ENCODE data around the gene RASSF7. TPM values are rescaled to one million over a fixed set of nuclear protein-coding genes. Genes with fewer than 3 reads are reported as not detected.

The RASSF7 gene
- total and polyA plus RNA-seq, 2 experiments from 2014 or later, result 11.9 to 18.8 TPM

DNA sequence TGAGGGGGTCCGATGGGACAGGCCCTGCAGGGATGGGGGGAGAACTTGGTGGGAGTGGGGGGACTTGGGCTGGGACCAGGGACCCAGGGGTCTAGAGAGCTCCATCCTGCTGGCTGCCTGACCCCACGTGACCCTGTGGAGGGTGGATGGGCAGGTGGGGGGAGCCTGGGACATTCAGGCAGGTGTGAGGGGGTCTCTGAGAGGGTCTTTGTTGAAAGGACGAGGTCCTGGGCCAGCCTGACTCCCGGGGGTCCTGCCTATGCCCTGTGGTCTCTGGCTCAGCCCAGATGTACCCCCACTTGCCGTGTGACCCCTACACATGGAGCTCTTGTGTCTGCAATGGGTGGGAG lies 16.0 kb upstream of the RASSF7 start:
- Histone ChIP-seq H3K36me3 (ENCODE audit: low read depth) (no peaks in the 10 kb centered on the region), H3F3A (ENCODE audit: insufficient read depth) (no peaks in the 10 kb centered on the region), H3K9me2 (ENCODE audit: insufficient read depth) (no peaks in the 10 kb centered on the region), H3K27ac (no peak overlapping the region), H3K27me3 (replicated peaks; ENCODE audit: insufficient read depth) (no peaks in the 10 kb centered on the region), H4K20me1 (ENCODE audit: insufficient read depth) (no peaks in the 10 kb centered on the region), H3K4me2 (ENCODE audit: unreplicated experiment) (no peak overlapping the region), H3K9ac (no peak overlapping the region), H3K9me3 (ENCODE audit: low read depth) (no peaks in the 10 kb centered on the region), H2AFZ (no peak overlapping the region), H3K79me2 (ENCODE audit: insufficient read depth) (no peaks in the 10 kb centered on the region), H3K4me1 (ENCODE audit: insufficient read depth) (no peaks in the 10 kb centered on the region), H3K4me3 (no peak overlapping the region)
- in situ Hi-C loops (cut with MboI), result no loop called here
- 43 to 48% methylated on average over 3 to 4 of the region's 5 CpGs for WGBS, 2 experiments (ENCODE audit: low coverage in 1 of 2, low lambda C conversion rate in 2 of 2, missing lambda C conversion rate in 2 of 2)
- no peak for TF ChIP-seq EZH2 (IDR thresholded peaks at IDR 0.05; ENCODE audit: insufficient read depth, poor library complexity, severe bottlenecking)
- no peak for DNase-seq

DNA sequence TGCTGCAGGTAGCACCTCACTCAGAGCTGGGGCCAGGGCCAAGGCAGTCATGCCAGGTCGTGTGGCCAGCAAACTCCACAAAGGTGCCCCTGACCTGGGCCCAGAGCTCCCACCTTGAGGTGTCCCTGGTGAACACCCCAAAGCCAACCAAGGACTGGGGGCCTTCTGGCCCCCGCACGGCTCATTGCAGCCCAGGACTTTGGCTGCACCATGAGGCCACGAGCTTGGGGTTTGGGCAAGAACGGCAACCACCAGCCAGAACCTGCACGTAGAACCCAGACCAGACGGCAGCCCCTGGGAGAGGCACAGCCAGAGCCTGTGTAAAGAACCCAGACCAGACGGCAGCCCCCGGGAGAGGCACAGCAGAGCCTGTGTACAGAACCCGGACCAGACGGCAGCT lies 15.6 kb upstream of the RASSF7 start:
- Histone ChIP-seq H3K4me3 (no peak overlapping the region), H2AFZ (no peak overlapping the region), H3K27me3 (replicated peaks; ENCODE audit: insufficient read depth) (no peaks in the 10 kb centered on the region), H3K4me2 (ENCODE audit: unreplicated experiment) (no peak overlapping the region), H3K9me2 (ENCODE audit: insufficient read depth) (no peaks in the 10 kb centered on the region), H4K20me1 (ENCODE audit: insufficient read depth) (no peaks in the 10 kb centered on the region), H3F3A (ENCODE audit: insufficient read depth) (no peaks in the 10 kb centered on the region), H3K27ac (no peak overlapping the region), H3K9me3 (ENCODE audit: low read depth) (no peaks in the 10 kb centered on the region), H3K9ac (no peak overlapping the region), H3K36me3 (ENCODE audit: low read depth) (no peaks in the 10 kb centered on the region), H3K4me1 (ENCODE audit: insufficient read depth) (no peaks in the 10 kb centered on the region), H3K79me2 (ENCODE audit: insufficient read depth) (no peaks in the 10 kb centered on the region)
- DNase-seq, result no peak
- in situ Hi-C loops (cut with MboI), result no loop called here
- TF ChIP-seq EZH2phosphoT487 (IDR thresholded peaks at IDR 0.05; ENCODE audit: insufficient read depth, low read depth) (no peak), EZH2 (IDR thresholded peaks at IDR 0.05; ENCODE audit: insufficient read depth, poor library complexity, severe bottlenecking) (no peak)
- 84 to 87% methylated on average over 10 to 11 of the region's 11 CpGs for WGBS, 2 experiments (ENCODE audit: low coverage in 1 of 2, low lambda C conversion rate in 2 of 2, missing lambda C conversion rate in 2 of 2)

DNA sequence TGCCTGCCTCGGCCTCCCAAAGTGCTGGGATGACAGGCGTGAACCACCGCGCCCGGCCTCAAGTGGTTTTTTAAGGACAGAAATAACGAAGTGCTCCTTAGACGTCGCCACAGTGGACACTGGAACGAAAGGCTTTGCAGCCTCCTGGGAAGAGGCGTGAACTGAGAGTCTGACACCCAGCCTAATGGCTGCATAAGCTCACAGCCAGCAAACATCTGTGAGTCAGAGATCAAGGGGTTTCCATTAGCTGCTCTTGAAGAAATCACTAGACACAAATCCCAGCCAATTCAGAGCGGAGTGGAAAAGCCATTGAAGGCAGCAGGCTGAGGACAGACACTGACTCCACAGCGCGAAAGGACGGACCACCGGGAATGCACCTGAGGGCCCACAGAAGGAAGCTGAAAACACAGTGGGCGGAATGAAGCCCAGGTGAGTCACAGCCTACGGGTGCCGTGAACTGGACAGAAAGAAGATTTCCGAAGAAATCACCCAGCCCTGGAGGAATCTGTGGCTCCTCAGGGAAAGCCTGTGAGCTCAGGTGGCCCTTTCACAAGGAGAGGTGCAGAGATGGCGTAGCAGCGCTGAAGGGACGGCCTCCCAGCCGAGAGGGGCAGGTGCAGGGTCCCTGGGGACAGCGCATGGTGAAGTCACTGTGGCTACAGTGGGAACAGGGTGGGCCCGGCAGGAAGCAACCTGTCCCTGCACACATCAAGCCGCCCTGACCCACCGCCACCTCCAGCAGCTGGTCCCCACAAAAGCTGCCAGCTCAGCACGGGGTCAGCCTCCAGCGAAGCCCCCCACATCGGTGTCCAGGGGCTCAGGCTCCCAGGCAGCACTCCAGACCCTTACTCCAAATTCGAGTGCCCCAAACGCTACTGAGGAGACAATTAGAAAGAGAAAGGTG lies 11.8 kb upstream of the RASSF7 start:
- Histone ChIP-seq H2AFZ (no peak overlapping the region), H3K27me3 (replicated peaks; ENCODE audit: insufficient read depth) (no peaks in the 10 kb centered on the region), H3K4me3 (no peak overlapping the region), H3K9ac (no peak overlapping the region), H3F3A (ENCODE audit: insufficient read depth) (no peaks in the 10 kb centered on the region), H3K9me2 (ENCODE audit: insufficient read depth) (no peaks in the 10 kb centered on the region), H3K36me3 (ENCODE audit: low read depth) (no peaks in the 10 kb centered on the region), H4K20me1 (ENCODE audit: insufficient read depth) (no peaks in the 10 kb centered on the region), H3K27ac (no peak overlapping the region), H3K9me3 (ENCODE audit: low read depth) (no peaks in the 10 kb centered on the region), H3K4me2 (ENCODE audit: unreplicated experiment) (no peak overlapping the region), H3K4me1 (ENCODE audit: insufficient read depth) (no peaks in the 10 kb centered on the region), H3K79me2 (ENCODE audit: insufficient read depth) (no peaks in the 10 kb centered on the region)
- TF ChIP-seq EZH2phosphoT487 (IDR thresholded peaks at IDR 0.05; ENCODE audit: insufficient read depth, low read depth) (no peak), EZH2 (IDR thresholded peaks at IDR 0.05; ENCODE audit: insufficient read depth, poor library complexity, severe bottlenecking) (no peak)
- peak; percentile 38 for DNase-seq
- in situ Hi-C loops (cut with MboI), result no loop called here
- WGBS, 2 experiments (ENCODE audit: low coverage in 1 of 2, low lambda C conversion rate in 2 of 2, missing lambda C conversion rate in 2 of 2), result 69 to 72% methylated on average over 31 to 32 of the region's 32 CpGs

DNA sequence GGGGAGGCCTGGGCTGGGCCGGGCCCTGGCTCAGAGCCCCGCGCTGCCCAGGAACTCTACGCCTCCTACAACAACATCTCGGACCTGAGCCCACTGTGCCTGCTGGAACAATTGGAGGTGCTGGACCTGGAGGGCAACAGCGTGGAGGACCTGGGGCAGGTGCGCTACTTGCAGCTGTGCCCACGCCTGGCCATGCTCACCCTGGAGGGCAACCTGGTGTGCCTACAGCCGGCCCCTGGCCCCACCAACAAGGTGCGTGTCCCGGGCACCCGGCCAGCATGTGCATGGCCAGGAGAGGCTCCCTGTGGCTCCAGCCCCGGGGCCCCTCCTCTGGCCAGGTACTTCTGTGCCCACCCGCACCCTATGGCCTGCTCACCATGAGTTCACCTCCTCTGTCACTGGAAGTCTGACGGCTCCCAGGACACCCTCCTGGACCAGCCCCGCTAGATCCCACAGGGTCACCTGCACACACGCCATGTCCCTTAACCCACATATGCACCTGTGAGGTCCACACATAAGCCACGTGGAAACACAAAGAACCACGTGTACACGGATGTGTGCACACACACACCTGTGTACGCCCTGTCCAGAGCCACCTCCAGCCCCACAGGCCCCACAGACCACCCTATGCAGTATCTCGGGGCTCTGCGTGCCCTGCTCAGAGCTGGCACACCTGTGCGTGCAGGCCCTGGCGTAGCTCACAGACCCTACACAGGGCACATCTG lies 10.6 kb upstream of the RASSF7 start:
- Histone ChIP-seq H3K4me1 (ENCODE audit: insufficient read depth) (no peaks in the 10 kb centered on the region), H3K9me3 (ENCODE audit: low read depth) (no peaks in the 10 kb centered on the region), H3K27me3 (replicated peaks; ENCODE audit: insufficient read depth) (no peaks in the 10 kb centered on the region; the same call in 1 of the 2 replicates), H4K20me1 (ENCODE audit: insufficient read depth) (no peaks in the 10 kb centered on the region), H3K36me3 (ENCODE audit: low read depth) (no peaks in the 10 kb centered on the region), H2AFZ (no peak overlapping the region), H3K9me2 (ENCODE audit: insufficient read depth) (no peaks in the 10 kb centered on the region), H3F3A (ENCODE audit: insufficient read depth) (no peaks in the 10 kb centered on the region), H3K79me2 (ENCODE audit: insufficient read depth) (no peaks in the 10 kb centered on the region), H3K27ac (no peak overlapping the region), H3K9ac (no peak overlapping the region), H3K4me2 (ENCODE audit: unreplicated experiment) (no peak overlapping the region), H3K4me3 (no peak overlapping the region)
- in situ Hi-C loops (cut with MboI), result no loop called here
- TF ChIP-seq EZH2phosphoT487 (IDR thresholded peaks at IDR 0.05; ENCODE audit: insufficient read depth, low read depth), result no peak
- TF ChIP-seq EZH2 (IDR thresholded peaks at IDR 0.05; ENCODE audit: insufficient read depth, poor library complexity, severe bottlenecking), result no peak
- no peak for DNase-seq
- 89 to 92% methylated on average over 24 to 25 of the region's 25 CpGs for WGBS, 2 experiments (ENCODE audit: low coverage in 1 of 2, low lambda C conversion rate in 2 of 2, missing lambda C conversion rate in 2 of 2)

All from GM23248 (cell line).